ENCODE data around the gene TIE1.
"Not testable (repeated sequence)": the region's sequence is repeated elsewhere in the genome, so short reads cannot be mapped to it uniquely, and the experiment has no call there.

Gene TIE1

DNA sequence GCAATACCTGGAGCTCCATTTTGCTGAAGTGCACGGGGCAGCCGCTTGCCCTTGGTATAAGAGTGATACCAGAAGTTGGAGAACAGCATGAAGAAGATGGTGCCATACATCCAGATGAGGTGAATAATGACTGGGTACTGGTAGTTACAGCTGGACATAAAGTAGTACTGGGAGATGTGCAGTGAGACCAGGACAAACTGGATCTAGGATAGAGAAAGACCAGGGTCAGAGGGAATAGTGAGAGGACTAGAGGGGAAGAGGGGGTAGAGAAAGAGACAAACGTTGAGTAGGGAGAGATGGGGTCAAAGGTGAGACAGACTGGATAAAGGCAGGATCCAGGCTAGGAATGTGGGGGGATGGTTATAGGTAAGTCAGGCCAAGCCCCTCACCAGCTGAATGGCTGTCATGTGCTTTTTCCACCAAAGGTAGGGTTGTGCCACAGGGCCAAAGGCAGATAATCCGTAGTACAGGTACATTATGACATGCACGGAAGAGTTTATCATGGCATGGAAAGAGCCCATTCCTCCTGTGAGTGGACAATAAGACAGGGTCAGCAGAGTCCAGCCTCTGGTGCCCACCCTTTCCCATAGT, 63.2 kb downstream of the TIE1 start:
- DNase-seq: no peak

DNA sequence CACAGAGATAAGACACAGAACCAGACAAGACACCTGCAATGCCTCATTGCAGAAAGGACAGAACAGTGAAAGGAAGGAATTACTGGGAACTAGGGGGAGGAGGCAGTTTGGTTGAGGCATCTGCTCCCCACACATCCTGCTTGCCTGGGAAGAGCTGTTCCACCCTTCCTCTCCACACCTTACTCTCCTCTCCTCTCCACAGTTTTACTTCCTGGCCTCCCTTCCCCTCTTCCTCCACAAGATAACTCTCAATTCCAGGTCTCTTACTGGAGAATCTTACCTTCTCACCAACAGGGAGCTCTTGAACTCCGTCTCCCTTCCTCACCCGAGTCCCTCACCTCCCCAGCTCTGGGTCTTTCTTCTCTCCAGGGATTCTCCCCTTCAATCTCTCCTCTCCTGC, 64.9 kb downstream of the TIE1 start:
- DNase-seq: no peak

DNA sequence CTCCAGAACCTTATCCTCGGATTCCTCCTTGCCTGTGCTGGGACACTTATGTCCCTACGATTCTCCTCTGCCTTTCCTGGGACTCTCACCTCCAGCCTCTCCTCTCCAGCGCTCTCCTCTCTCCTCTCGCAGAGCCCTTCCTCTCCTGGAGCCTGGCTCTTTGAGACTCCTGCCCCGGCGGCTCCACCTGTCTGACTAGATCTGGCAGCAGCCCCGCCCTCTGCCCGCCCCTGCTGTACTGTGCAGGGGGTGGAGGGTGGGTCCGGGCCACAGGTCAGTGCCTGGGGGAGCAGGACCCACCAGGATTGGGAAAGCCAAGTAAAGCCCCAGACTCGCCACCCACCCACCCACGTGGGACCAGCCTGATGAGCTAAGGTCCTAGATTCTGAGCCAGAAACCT, 65.4 kb downstream of the TIE1 start:
- peak; percentile 96 for DNase-seq

DNA sequence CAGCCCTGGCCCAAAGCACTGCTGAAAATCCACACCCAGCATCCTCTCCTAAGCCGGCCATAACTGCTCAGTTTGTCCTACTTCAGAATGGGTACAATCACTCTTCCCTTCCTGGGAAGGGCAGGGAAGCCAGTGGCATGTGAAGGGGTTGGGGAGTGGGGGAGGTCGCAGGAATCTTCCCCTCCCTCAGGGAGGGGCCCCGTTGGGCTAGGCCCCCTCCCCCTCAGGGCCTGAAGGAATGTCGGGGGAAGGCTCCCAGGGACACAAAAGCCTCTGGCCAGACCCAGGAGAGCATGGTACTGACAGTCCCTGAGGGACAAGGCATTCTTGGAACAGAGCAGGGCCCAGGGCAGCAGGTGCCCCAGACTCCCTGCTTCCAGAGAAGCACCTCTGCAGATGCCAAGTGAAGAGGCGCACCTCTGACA, 65.8 kb downstream of the TIE1 start:
- DNase-seq: no peak

DNA sequence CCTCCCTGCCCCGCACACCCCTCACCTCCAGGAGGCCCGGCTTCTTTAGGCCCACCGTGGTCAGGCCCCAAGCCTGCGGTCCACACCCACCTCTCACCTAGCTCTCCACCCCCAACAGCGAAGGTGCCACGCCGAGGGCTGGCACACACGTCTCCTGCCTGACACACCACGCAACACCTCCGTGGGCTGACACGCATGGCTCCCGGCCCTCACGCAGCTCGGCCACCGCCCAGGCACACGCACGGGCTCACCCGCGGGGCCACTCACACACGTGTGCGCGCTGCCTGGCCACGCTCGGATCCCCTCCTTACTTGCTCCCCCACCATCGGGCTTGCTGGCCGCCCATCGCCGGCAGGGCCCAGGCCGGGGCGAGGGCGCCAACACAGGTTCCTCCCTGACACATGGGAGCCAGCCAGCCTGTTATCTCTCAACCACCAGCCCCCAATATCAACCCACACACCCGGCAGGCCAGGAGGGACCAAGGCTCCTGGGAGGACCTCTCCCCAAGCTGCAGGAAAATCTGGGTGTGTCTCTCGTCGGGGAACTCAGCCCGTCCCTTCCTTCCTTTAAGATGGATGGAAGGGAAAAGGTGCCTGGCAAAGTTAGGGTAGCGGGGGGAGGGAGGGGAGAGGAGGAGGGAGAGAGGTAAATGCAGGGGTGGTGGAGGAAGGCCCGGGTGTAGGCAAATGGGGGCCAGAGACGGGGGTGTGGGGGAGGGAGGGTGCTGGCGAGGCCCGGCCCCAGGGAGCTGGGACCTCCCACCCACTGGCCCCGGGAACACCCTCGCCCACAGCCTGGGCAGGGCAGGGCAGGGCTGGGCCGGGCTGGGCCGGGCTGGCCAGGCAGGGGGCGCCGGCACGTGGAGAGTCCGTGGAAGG, 66.5 kb downstream of the TIE1 start:
- DNase-seq: peak; percentile 89

GRCh38 chr1:43367904-43368645, 67.3 kb downstream of the TIE1 start, which contains the start of gene ELOVL1:
Gene ELOVL1, minus strand, starts transcription at chr1:43368011. Its CDS starts 2,402 bp downstream, at chr1:43365609.
- DNase-seq: peak; percentile 99

DNA sequence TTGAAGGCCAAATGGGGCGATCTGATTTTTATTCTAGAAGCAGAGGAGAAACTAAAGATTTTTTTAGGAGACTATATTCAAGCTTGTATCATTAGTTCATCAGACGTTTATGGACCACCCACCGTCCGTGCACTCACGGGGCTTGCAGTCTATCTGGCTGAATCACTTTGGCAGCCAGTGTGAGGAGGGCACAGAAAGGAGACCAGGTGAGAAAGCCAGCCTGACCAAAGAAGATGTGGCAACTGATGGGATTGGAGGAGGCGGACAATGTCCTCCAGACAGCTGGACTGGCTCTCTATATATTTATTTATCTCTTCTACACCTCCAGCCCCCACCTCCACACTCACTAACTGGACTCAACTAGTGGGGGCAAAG, 67.9 kb downstream of the TIE1 start:
- peak; percentile 57 for DNase-seq

DNA sequence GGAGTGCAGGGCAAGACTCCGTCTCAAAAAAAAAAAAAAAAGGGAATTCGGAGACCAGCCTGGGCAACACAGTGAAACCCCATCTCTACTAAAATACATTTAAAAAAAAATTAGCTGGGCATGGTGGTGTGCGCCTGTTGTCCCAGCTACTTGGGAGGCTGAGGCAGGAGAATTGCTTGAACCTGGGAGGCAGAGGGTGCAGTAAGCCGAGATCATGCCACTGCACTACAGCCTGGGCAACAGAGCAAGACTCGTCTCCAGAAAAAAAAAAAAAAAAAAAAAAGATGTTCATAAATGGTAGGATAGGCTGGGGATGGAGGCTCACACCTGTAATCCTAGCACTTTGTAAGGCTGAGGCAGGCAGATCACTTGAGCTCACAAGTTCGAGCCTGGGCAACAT, 69.0 kb downstream of the TIE1 start:
- not testable (repeated sequence) for DNase-seq

DNA sequence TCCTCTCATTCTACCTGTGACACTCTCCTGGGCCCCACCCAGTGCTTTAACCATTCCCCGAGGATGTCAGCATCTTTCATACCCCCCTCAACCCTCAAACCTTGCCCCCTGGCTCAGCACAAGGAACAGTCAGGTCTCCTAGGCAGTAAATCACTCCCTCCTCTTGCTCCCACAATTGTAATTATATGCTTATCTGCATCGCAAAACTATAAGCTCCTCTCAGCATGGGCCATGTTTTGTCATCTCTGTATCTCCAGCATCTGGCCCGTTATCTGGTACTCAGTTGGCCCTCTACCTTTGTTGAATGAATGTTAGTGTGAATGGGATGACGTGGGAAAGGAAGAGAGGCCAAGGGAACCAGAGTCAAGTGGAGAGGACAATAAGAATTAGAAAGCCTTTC, 69.8 kb downstream of the TIE1 start:
- DNase-seq: no peak

DNA sequence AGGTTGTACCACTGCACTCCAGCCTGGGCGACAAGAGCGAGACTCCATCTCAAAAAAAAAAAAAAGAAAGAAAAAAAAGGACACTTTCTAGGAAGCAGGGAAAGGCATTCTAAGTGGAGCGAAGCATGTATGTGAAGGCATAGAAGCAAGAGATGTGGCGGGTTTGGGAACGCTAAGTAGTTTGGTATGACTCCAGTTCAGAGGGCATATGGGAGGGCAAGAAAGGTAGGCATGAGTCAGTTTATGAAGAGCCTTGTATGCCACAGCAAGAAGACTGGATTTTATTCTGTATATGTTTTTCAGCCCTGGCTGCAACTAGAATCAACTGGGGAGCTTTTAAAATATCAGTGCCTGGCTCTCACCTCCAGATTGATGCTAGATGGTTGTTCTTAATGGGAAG, 71.4 kb downstream of the TIE1 start:
- no peak for DNase-seq
